SK-N-DZ (cell line): ENCODE results near the gene GABARAP.

Source experiments
- DNase-seq: peaks from one replicate; pipeline ENCODE4 v3.0.0-alpha.2; 2015; ENCODE audit warnings: low spot score
- small RNA-seq, 2 experiments: library from RNA; depleted of rRNA; stranded (forward); fragments of <200 nt; gene quantifications; one replicate each; pipeline ENCODE3, GENCODE V24; 2014

Gene GABARAP

GRCh38 chr17:7208754-7209460 is 33.3 kb downstream of the GABARAP start:
- peak; percentile 67 for DNase-seq

DNA sequence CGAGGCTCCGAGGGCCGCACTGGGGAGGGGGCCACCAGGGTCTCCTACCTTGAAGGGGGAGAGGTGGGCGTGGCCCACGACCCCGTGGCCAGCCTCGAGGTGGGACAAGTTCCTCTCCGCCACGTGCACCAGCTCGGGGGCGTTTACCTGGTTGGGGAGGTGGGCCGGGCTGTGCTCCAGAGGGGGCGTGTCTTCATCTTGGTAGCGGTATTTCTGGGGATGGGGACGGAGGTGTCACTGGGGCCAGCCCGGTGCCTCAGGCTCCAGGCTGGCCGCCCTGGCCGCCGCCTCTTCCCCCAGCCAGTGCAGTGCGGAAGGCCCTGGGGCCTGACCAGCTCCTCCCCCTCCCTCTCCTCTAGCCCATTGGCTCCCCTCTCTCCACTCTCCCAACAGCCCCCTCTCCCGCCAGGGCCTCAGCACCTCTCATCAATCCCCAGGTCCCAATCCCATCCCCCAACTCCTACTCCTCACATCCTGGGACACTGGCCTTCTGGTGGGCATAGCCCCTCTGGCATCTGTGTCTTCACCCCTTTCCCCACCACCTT is 34.1 kb downstream of the GABARAP start:
- DNase-seq, result peak; percentile 87

- DNase-seq, result no peak
These were observed 34.9 kb downstream of the GABARAP start for GRCh38 chr17:7207120-7208001.

GRCh38 chr17:7205561-7205960 is 36.7 kb downstream of the GABARAP start:
- DNase-seq, result no peak

- DNase-seq, result peak; percentile 99
These were observed 37.3 kb downstream of the GABARAP start for GRCh38 chr17:7204828-7205461.

DNA sequence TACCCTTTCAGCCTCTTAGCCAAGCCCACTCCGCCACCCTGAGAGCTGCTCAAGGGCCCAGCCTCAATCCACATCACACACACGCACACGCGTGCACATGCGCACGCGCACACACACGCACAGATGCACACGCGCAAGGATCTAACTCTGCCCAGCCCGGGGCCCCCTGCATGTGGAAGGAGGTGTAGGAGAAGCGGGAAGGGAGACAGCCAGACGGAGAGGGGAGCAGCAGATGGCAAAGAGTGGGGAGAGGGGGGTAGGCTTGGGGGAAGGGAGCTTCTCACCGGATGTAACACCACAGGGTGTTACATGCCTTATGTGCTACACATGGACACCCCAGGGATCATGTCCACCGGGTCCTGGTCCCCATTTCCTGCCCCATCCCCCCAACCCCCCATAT is 37.9 kb downstream of the GABARAP start:
- no peak for DNase-seq

DNA sequence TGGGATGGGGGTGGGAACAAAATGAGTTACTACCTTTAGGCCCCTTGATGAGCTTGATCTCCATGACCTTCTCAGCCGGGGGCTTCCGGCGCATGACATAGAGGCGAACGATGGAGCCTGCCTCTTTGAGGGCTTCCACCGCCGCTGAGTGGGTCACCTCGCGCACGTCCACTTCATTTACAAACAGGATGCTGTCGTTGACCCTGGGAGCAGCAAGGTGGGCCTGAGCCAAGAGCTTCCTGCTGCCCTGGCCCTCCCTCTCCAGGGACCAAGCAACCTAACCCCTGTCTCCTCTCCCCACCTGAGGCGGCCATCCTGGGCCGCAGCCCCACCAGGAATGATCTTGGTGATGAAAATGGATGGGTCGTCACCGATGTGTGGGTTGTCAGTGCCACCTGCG is 38.9 kb downstream of the GABARAP start:
- no peak for DNase-seq

DNA sequence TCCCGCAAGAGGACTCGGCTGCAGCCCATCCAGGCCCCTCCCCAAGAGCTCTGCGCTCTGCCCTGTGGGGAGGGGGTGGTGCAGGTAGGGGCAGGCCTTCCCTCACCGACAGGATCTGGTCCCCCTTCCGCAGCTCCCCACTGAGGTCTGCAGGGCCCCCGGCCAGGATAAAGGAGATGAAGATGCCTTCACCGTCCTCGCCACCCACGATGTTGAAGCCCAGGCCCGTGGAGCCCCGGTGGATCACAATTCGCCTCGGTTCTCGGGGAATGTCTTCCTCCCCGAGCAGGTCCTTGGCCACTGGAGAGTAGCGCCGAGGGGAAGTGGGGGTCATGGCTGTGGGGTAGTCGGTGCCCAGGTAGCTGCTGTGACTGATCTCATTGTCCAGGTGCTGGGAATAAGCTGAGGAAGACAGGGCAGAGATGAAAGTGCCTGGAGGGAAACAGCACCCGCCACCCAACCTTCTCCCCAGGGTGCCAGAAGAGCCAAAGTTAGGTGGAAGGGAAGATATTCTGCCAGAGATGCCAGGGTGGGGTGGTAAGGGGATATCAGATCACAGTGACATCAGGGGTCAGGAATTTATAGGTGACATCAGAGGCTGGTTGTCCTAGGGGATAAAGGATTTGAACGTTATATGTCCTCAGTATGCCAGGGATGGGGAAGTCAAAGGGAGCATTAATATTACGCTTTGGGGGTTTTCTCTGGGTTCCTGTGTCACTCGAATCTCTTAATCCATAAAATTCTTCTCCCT is 45.4 kb downstream of the GABARAP start:
- DNase-seq, result no peak

GRCh38 chr17:7195971-7196370 is 46.3 kb downstream of the GABARAP start:
- no peak for DNase-seq

DNA sequence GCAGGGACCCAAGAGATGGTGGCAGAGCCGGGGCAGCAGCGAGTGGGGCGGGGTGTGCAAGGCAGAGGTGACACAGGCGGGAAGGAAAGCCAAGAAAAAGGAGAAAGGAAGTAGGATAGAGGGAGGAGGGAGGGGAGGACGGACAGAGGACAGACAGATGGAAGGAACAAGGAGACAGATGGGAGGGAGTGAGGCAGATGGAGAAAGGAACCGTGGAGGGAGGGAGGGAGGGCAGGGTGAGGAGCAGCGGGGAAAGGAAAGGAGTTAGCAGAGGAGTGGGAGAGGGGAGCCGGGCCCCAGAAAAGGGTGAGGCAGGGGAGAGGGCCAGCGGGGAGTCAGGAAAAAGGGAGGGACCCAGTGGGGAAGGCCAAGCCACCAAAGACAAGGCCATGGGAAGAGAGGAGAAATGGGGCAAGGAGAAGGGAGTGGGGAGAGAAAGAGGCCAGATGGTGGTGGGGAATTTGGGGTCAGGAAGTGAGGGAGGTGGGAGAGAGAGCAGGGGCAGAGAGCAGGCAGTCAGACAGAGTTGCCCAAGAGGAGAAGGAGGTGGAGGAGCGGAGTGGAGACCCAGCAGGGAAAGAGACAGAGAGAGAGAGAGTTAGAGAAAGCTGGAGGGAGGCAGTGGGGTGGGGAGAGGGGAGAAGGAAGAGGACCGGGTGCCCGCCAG is 49.8 kb downstream of the GABARAP start:
- DNase-seq, result no peak

GRCh38 chr17:7191571-7192270 is 50.5 kb downstream of the GABARAP start:
- DNase-seq, result no peak

- DNase-seq, result no peak
These were observed 51.2 kb downstream of the GABARAP start for GRCh38 chr17:7191069-7191468.

- no peak for DNase-seq
These were observed 51.9 kb downstream of the GABARAP start for GRCh38 chr17:7190276-7190917.

Small RNA genes lying within 50 kb of the gene (small RNA-seq; reads per million reads assigned to genes)
- gene AC120057.4 (0 reads per million in 2 experiments), gene MIR324 (2.3 to 15.5 reads per million in 2 experiments), gene RF00019 (0 reads per million in 2 experiments)
